ENCODE data around the gene GRIA4. TPM values are rescaled to one million over a fixed set of nuclear protein-coding genes. Genes with fewer than 3 reads are reported as not detected.

Gene GRIA4
- total and polyA plus RNA-seq, 4 donors, result not detected

DNA sequence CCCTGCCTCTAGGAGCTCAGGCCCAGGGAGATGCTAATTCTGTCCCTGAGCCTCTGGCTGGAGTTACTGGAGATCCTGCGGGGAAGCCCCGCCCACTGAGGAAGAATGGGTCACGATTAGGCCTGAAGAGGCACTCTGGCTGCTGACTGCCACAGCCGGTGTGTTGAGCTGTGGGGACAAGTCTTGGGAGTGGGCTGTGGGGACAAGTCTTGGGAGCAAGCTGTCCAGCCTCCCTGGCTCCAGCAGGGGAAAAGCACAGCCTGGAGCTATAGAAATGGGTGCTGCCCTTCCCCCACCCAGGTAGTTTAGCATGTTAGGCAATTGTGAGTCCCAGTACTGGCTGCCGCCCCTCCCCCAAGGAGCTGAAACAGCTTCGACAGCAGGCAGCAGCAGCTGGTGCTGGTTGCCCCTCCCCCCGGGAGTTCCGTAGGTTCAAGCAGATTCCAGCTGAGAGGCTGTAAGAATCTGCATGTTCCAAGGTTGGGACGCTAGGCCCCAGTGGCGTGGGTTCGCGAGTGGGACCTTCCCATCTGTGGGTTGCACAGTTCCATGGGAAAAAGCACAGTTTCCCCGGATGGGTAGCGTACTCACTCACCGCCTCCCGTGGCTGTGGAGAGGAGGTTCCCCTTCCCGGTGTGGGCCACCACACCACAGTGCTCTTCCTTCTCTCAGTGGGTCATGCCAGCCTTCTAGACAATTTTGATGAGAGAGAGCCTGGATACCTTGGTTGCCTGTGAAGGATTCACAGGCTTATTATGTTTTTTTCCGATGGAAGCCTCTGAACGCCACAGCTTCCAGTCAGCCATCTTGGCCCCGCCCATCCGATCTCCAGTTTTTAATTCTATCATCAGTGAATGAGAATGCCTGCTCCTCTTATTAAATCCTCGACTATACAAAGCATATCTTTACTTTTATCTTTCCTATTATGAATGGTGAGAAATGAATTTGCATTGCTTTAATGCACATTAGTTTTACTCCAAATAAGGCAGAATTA is 350.7 kb downstream of the GRIA4 start:
- H3K27me3 ChIP-seq (ENCODE audit: control insufficient read depth in 4 of 4, insufficient read depth in 4 of 4, low read length in 3 of 4), result no peaks in the 10 kb centered on the region
- no peaks in the 10 kb centered on the region for H3K36me3 ChIP-seq (ENCODE audit: control insufficient read depth in 4 of 4, insufficient read depth in 3 of 4, low read depth in 1 of 4, low read length in 3 of 4)
- no peak overlapping the region for H3K4me3 ChIP-seq (ENCODE audit: low read depth in 1 of 3, low read length in 3 of 3)
- H3K4me1 ChIP-seq (ENCODE audit: control insufficient read depth in 4 of 4, insufficient read depth in 4 of 4, low read length in 3 of 4), result no peaks in the 10 kb centered on the region
- H3K9me3 ChIP-seq (ENCODE audit: control insufficient read depth in 4 of 4, low read length in 3 of 4), result no peaks in the 10 kb centered on the region
- TF ChIP-seq, protein P1, sequence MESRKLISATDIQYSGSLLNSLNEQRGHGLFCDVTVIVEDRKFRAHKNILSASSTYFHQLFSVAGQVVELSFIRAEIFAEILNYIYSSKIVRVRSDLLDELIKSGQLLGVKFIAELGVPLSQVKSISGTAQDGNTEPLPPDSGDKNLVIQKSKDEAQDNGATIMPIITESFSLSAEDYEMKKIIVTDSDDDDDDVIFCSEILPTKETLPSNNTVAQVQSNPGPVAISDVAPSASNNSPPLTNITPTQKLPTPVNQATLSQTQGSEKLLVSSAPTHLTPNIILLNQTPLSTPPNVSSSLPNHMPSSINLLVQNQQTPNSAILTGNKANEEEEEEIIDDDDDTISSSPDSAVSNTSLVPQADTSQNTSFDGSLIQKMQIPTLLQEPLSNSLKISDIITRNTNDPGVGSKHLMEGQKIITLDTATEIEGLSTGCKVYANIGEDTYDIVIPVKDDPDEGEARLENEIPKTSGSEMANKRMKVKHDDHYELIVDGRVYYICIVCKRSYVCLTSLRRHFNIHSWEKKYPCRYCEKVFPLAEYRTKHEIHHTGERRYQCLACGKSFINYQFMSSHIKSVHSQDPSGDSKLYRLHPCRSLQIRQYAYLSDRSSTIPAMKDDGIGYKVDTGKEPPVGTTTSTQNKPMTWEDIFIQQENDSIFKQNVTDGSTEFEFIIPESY (IDR thresholded peaks at IDR 0.05), result no peak
- TF ChIP-seq, protein P2, sequence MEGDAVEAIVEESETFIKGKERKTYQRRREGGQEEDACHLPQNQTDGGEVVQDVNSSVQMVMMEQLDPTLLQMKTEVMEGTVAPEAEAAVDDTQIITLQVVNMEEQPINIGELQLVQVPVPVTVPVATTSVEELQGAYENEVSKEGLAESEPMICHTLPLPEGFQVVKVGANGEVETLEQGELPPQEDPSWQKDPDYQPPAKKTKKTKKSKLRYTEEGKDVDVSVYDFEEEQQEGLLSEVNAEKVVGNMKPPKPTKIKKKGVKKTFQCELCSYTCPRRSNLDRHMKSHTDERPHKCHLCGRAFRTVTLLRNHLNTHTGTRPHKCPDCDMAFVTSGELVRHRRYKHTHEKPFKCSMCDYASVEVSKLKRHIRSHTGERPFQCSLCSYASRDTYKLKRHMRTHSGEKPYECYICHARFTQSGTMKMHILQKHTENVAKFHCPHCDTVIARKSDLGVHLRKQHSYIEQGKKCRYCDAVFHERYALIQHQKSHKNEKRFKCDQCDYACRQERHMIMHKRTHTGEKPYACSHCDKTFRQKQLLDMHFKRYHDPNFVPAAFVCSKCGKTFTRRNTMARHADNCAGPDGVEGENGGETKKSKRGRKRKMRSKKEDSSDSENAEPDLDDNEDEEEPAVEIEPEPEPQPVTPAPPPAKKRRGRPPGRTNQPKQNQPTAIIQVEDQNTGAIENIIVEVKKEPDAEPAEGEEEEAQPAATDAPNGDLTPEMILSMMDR (IDR thresholded peaks at IDR 0.05; ENCODE audit: low read depth, low read length, missing input control), result no peak
- TF ChIP-seq EGR1 (IDR thresholded peaks at IDR 0.05; ENCODE audit: low read depth in 2 of 2) (no peak), HNF4G (IDR thresholded peaks at IDR 0.05) (no peak), FOXA1 (IDR thresholded peaks at IDR 0.05) (no peak)
- H3K27ac ChIP-seq (ENCODE audit: low read depth in 1 of 2, low read length in 2 of 2), result no peak overlapping the region
- WGBS, result 81% methylated on average over 22 of the region's 22 CpGs
- no peak for DNase-seq (ENCODE audit: low spot score)
- H3K9ac ChIP-seq (ENCODE audit: low read depth in 1 of 2, low read length in 2 of 2), result no peak overlapping the region

DNA sequence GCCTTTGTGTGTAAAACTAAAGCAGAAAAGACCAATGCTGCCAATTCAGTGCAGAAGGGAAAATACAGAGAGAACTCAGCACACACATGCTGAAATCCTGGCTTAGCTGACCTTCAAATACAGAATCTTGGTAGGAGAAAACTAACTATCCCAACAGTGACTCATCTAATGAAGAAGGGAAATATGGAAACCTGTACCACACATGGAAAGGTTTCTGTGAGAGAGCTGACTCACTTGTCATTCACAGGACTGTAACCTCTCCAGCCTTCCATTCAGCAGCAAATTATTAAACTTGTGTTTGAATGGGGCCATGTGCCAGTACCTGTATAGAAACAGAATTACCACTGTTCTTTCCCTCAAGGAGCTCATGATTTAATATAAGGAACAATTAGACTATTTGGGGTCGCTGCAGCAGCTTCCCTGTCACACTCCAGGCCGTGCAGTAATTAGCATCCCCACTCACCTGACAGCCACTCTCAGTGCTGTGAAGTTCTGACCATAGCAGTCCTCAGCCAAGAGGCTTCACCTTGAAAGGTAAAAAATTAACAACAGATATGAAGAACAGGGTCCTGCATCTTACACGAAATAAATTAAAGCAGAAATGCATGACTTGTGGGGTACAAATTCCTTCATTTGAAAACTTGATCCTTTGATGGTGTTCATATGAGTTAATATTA is 358.3 kb downstream of the GRIA4 start:
- H3K9me3 ChIP-seq (ENCODE audit: control insufficient read depth in 4 of 4, low read length in 3 of 4), result no peaks in the 10 kb centered on the region
- no peak overlapping the region for H3K27ac ChIP-seq (ENCODE audit: low read depth in 1 of 2, low read length in 2 of 2)
- no peak overlapping the region for H3K9ac ChIP-seq (ENCODE audit: low read depth in 1 of 2, low read length in 2 of 2)
- no peaks in the 10 kb centered on the region for H3K27me3 ChIP-seq (ENCODE audit: control insufficient read depth in 4 of 4, insufficient read depth in 4 of 4, low read length in 3 of 4)
- DNase-seq (ENCODE audit: low spot score), result no peak
- H3K36me3 ChIP-seq (ENCODE audit: control insufficient read depth in 4 of 4, insufficient read depth in 3 of 4, low read depth in 1 of 4, low read length in 3 of 4), result no peaks in the 10 kb centered on the region
- TF ChIP-seq FOXA1 (IDR thresholded peaks at IDR 0.05), result no peak
- TF ChIP-seq RXRA (IDR thresholded peaks at IDR 0.05), result no peak
- TF ChIP-seq, protein P3, sequence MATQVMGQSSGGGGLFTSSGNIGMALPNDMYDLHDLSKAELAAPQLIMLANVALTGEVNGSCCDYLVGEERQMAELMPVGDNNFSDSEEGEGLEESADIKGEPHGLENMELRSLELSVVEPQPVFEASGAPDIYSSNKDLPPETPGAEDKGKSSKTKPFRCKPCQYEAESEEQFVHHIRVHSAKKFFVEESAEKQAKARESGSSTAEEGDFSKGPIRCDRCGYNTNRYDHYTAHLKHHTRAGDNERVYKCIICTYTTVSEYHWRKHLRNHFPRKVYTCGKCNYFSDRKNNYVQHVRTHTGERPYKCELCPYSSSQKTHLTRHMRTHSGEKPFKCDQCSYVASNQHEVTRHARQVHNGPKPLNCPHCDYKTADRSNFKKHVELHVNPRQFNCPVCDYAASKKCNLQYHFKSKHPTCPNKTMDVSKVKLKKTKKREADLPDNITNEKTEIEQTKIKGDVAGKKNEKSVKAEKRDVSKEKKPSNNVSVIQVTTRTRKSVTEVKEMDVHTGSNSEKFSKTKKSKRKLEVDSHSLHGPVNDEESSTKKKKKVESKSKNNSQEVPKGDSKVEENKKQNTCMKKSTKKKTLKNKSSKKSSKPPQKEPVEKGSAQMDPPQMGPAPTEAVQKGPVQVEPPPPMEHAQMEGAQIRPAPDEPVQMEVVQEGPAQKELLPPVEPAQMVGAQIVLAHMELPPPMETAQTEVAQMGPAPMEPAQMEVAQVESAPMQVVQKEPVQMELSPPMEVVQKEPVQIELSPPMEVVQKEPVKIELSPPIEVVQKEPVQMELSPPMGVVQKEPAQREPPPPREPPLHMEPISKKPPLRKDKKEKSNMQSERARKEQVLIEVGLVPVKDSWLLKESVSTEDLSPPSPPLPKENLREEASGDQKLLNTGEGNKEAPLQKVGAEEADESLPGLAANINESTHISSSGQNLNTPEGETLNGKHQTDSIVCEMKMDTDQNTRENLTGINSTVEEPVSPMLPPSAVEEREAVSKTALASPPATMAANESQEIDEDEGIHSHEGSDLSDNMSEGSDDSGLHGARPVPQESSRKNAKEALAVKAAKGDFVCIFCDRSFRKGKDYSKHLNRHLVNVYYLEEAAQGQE (IDR thresholded peaks at IDR 0.05), result no peak
- TF ChIP-seq, protein P4, sequence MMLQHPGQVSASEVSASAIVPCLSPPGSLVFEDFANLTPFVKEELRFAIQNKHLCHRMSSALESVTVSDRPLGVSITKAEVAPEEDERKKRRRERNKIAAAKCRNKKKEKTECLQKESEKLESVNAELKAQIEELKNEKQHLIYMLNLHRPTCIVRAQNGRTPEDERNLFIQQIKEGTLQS (IDR thresholded peaks at IDR 0.05), result no peak
- TF ChIP-seq, protein P2 (IDR thresholded peaks at IDR 0.05; ENCODE audit: low read depth, low read length, missing input control), result no peak
- TF ChIP-seq RAD21 (IDR thresholded peaks at IDR 0.05), result no peak
- no peak for TF ChIP-seq NR2F2 (IDR thresholded peaks at IDR 0.05)
- TF ChIP-seq, protein P1 (IDR thresholded peaks at IDR 0.05), result no peak
- no peak for TF ChIP-seq HNF4A (conservative IDR thresholded peaks at IDR 0.05)
- no peak for TF ChIP-seq EGR1 (IDR thresholded peaks at IDR 0.05; ENCODE audit: low read depth in 2 of 2)
- no peak for TF ChIP-seq YY1 (IDR thresholded peaks at IDR 0.05)
- TF ChIP-seq, protein P5, sequence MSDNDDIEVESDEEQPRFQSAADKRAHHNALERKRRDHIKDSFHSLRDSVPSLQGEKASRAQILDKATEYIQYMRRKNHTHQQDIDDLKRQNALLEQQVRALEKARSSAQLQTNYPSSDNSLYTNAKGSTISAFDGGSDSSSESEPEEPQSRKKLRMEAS (IDR thresholded peaks at IDR 0.05), result no peak
- TF ChIP-seq JUND (IDR thresholded peaks at IDR 0.05), result no peak
- no peak for TF ChIP-seq FOXA2 (IDR thresholded peaks at IDR 0.05)
- H3K4me3 ChIP-seq (ENCODE audit: low read depth in 1 of 3, low read length in 3 of 3), result no peak overlapping the region
- H3K4me1 ChIP-seq (ENCODE audit: control insufficient read depth in 4 of 4, insufficient read depth in 4 of 4, low read length in 3 of 4), result no peaks in the 10 kb centered on the region
- 66% methylated on average over 3 of the region's 3 CpGs for WGBS

All from liver (tissue), 9 donors.